Raji (cell line): ENCODE results near the gene BEST1.

Source experiments
- POLR2A ChIP-seq: IDR thresholded peaks from 2 replicates; pipeline ENCODE4 v1.6.1; 2011; ENCODE audit warnings: low read depth, low read length, control low read depth; ENCODE audit not compliant: insufficient read depth

The BEST1 gene

DNA sequence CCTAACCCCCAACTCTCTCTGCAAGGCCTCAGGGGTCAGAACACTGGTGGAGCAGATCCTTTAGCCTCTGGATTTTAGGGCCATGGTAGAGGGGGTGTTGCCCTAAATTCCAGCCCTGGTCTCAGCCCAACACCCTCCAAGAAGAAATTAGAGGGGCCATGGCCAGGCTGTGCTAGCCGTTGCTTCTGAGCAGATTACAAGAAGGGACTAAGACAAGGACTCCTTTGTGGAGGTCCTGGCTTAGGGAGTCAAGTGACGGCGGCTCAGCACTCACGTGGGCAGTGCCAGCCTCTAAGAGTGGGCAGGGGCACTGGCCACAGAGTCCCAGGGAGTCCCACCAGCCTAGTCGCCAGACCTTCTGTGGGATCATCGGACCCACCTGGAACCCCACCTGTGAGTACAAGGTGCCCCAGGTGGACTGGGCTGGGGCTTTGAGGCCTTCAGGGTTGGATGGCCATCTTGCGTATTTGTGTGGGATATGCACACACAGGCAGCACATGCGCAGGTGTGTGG lies at the start of gene BEST1:
Gene BEST1 (plus strand): TSS at position 317 of the 513 bp plus-strand sequence. CDS start 1,456 bp downstream, outside the sequence.
- no peak for TF ChIP-seq POLR2A

DNA sequence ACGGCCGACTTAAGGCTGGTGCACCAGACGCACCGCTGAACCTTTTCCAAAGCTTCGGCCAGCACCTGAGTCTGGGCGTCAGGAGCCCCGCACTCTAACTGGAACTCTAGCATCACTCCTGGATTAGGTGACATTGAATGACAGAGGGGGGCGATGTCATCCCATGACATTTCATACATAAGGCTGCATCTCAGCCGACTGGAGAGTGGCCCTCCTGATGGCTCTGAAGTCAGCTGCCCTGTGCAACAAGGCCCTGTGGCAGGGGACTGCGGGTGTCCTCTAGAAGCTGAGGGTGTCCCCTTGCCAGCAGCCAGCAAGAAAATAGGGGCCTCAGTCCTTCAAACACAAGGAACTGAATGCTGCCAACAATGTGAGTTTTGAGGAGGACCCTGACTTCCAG lies 48.8 kb upstream of the BEST1 start:
- TF ChIP-seq POLR2A, result no peak

DNA sequence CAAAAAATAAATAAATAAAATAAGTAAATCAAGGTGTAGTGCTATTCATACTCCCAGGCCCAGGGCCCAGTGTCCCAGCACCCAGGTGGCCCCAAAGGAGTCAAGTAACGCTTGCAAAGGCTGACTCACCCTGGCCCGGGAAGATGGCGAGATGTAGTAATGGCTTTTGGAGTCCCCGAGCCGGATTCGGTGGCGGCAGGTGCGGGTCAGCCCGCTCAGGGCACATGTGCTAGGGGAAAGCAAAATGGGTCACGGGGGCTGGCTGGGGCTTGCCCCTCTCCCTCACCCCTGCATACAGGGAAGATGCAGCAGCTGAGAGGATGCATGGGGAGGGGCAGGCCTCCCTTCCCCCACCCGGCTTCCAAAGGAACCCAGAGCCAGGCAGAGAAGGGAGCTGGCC lies 47.8 kb upstream of the BEST1 start:
- TF ChIP-seq POLR2A, result no peak

DNA sequence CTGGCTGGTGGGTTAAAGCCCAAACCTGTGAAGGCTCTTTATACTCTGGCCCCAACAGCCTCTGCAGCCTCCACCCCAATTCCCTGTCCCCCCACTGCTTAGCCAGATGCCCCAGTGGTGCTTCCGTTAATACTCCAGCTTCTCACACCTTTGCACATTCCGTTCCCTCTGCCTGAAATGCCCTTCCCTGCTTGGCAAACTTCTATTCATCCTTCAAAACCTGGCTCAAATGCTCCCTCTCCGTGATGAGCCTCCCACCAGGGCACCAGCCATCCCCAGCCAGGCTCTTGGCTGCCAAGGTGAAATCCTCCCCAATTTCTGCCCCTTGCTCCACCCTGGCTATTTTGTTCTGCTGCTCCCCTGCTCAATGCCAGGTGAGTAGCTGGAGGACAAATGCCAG lies 46.3 kb upstream of the BEST1 start:
- TF ChIP-seq POLR2A, result no peak

DNA sequence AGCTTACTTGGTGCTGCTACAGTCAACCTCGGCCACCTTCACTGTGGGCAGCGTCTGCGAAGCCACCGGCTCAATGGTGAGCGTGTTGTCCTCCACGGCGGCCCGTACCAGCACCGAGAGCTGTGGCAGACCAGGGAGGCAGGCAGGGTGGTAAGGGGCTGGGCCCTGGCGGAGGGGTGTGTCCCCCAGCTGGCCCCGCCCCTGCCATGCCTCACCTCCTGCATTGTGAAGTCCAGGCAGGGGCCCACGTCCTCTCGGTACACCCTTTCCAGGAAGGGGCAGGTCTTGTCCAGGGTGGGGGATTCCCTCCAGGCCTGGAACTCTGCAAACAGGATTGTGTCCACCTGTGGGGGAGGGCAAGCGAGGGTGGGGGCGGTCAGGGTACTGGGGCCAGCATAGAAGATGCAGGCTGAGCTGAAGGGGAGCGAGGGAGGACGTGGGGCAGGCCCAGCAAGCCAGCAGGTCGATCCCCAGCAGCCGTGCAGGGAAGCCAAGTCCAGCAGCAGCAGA lies 45.6 kb upstream of the BEST1 start:
- TF ChIP-seq POLR2A, result no peak

DNA sequence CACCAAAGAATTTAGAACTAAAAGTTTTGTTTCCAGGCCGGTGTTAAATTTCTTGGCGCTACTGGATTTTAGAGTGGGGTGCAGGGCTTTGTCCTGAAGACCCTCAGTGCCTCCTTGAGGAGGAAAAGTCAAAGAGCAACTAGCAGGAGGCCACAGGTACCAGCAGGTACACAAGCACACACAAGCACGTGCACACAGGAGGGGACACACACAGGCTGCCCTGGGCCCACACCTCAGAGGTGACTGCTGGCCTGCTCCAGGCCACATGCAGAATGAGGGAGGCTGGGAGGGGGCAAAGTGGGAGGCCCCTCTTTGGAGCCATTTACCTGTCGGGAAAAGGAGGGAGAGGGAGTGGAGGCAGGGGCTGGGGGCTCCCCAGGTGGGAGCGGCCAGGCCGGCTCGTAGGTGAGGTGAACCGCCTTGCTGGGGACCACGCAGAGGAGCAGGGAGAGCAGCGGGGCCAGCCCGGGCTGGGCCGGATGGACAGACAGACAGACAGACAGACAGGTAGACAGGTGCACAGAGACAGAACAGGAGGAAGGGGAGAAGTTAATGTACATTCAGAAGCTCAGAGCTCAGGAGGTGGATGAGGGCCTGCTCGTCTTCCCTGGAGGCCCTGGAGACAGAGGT lies 45.0 kb upstream of the BEST1 start:
- TF ChIP-seq POLR2A, result no peak

DNA sequence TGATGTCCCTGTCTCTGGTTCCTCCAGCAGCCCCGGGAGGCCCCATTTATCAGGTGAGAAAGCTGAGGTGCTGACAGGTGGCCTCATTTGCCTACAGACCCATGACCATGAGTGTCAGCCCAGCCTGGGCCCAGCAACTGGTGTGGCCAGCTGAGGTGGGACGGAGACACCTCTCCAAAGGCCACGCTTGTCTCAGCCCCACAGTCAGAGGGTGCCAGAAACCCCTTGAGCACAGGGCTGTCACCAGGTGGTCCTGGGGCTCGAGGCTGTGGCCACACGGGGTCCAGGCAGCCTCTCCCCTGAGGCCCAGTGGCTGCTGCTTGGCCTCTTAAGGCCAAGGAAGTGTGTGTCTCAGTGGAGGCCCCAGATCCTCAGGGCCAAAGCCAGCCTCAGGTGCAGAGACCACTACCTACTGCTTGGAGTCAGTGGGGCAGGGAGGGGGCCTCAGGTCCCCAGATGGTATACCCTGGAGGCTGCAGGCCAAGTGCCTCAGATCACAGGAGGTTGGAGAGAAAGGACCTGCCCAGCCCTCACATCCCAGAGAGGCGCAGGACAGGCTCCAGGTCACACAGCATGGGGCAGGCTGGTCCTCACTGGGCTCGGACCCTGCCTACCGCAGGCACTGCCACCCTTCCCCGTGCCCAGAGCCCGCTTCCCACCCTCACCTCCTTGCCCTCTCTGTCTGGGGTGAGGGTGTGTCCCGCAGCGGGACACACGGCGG lies 44.2 kb upstream of the BEST1 start:
- TF ChIP-seq POLR2A, result no peak

DNA sequence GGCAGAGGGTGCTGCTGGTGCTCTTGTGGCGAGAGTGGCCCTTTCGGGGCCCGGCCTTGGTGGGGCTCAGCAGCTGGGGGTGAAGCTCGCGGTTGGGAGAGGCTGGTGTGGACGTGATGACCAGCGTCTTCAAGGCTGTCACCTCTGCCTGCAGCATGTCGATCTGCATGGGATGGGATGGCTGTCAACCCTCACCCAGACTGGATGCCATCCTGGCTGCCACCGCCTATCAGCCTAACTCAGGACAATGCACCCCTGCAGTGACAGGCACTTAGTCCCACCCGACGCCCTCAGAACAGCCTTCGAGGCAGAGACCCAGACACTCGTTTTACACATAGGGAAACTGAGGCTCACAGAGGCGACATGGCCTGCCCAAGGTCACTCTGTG lies 43.6 kb upstream of the BEST1 start:
- TF ChIP-seq POLR2A, result no peak

DNA sequence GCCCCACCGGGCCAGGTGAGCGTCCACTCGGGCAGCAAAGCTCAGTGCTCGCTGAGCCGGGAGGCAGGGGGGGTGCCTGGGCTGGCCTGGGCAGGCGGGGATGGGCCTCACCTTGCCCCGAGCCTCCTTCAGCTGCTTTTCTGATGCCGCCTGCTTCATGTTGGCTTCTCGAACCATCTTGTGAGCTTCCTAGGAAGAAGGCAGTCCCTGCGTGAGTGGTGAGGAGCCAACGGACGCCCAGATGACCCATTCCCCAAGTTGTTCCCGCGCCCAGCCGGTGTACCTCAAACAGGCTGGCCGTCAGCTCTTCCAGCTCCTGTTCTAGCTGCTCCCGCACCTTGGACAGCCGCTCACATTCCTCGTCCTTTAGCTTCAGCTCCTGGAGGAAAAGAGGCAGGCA lies 42.9 kb upstream of the BEST1 start:
- no peak for TF ChIP-seq POLR2A

DNA sequence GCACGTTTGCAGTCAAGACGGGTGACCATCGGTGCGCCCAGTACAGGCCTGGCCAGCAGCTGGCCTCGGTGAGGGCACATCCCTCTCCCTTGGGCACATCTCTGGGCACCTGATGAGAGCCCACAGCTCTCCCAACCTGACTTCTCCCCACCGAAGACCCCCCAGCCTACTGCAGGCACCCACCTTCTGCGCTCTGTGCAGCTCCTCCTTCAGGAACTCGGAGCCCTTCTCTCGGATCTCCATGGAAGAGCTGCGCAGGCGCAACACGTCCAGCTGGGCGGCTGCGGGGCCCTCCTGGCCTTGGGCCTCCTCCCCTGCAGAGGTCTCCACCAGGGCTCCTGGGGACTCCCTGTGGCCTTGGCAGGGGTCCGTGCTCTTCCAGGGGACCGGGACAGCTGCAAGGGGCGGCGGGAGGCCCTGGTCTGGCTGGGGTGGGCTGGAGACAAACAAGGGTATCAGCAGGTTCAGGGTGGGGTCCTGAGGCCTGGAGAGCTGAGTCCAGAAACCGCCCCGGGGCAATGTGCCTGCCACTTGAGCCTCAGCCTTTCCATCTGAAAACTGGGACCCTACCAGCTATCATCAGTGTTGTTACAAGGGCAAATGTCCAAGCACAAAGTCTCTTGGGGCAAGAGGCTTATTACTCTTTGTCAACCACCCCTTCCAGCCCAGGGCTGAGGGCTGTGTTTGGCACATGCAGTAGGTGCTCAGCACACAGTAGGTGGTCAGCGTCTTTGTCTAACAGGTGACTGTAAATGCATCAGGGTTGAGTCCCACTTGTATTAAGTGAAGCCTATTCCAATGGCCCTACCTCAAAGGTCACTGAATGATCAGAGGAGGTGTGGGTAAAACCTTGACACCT lies 42.1 kb upstream of the BEST1 start:
- TF ChIP-seq POLR2A, result no peak

DNA sequence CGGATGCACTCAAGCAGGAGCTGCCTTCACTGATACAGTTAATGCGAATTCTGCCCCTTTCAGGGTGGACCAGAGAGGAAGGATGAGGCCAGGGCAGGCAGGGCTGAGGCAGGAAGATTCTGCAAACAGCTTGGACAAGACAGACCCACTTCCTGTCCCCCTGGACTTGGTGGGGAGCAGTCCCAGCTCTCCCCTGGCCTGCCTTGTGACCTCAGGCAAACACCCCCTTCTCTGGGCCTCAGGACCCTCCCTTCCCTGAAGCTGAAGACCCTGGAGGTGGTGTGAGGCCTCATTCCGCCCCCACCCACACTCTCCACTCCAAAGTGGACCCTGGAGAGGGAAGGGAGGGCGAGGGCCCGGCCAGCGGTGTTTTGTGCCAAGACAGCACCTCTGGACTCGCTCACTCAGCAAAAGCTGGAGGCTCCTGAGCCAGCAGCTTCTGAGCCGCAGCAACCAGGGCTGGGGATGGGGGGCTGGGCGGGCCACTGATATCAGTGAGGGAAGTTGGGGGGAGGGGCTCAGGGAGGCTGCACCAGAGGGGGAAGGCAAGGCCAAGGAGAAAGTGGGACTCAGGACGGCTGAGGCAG lies 41.3 kb upstream of the BEST1 start:
- TF ChIP-seq POLR2A, result no peak

DNA sequence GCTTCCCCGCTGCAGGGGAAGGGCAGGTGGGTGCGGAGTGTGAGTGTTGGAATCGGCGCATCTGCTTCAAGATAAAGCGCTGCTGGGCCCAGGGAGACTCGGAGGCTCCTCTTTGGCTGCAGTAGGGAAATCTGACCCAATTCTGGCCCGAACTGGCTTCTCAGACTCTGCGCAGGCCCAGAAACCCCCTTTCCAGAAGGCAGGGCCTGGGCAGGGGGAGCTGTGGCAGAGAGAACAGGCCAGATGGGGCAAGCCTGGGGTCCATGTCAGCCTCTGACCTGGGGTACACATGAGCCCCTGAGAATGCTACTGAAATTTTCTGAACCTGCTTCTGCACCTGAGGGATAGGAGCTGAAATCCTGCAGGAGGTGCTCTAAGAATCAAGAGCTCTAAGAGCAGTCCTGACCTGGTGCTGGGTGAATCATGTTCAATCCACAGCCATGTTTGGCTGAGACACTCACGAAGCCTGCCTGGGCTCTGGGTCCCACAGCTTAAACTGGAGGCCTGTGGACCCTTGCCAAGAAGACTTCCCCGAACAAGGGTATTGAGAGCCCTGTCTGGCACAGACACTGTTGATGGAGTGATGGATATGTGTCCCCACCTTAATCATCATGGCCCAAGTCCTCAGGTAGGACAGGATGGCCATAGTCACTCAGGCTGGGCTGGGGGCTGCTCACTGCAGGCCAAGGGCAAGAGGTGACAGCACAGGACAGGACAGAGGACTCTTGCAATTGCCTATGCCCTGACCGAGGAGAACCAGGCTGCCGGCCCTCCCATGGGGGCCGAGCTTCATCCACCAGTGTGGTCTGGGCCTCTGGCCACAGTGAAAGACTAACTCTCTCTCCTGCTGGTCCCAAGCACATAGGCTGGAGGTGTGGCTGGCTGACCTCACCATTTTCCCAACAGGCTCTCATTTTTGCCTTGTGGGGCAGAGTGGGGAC lies 39.7 kb upstream of the BEST1 start:
- no peak for TF ChIP-seq POLR2A

DNA sequence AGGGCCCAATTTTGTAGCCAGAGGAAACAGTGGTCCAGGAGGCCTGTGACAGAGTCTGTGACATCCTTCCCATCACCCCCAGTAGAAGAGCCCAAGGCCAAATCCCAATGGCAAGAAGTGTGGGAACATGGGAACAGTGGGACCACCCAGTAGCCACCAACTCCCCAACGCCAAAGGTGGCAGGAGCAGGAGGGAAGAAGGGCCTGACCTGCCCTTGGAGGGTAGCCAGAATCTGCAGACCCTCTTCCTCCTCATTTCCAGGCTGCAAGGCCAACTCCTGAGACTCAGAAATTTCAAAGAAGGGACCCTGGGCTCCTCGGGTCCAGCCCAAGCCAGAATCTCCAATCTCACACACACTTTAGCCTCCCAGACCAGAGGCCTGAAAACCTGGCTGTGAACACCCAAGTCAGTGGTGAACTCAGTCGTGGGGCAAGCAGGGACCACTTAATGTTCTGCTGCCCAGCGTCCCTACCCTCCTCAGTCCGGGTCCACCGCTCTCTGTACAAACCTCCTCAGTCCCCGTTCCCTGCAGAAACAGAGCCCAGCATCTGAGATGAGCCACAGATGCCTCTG lies 38.9 kb upstream of the BEST1 start:
- no peak for TF ChIP-seq POLR2A
